Esophagus muscularis mucosa (tissue), 4 donors: ENCODE data around the gene ARSG. TPM values are rescaled to one million over a fixed set of nuclear protein-coding genes. Genes with fewer than 3 reads are reported as not detected.

Source experiments
- DNase-seq: peaks from one replicate; pipeline ENCODE4 v3.0.0-alpha.2; 2017; ENCODE audit errors: extremely low spot score
- H3K27ac ChIP-seq, 4 donors: fragments of 200-600 bp; sonication (generic); replicated peaks in 1 of 4; 1 replicate in 3 of 4; 2 replicates in 1 of 4; pipeline ENCODE4 v1.5.1; 2016 to 2019; ENCODE audit warnings: mild to moderate bottlenecking in 1 of 4
- H3K27me3 ChIP-seq, 4 donors: fragments of 200-600 bp; sonication (generic); one replicate each; pipeline versions ENCODE4 v1.5.1 to v1.6.0; 2016 to 2019
- H3K36me3 ChIP-seq, 4 donors: fragments of 200-600 bp; sonication (generic); one replicate each; pipeline ENCODE4 v1.5.1; 2016 to 2019
- H3K4me1 ChIP-seq, 4 donors: fragments of 200-600 bp; sonication (generic); one replicate each; pipeline ENCODE4 v1.5.1; 2016 to 2019
- H3K4me3 ChIP-seq, 4 donors: fragments of 200-600 bp; sonication (generic); 1 replicate in 2 of 4; 2 replicates in 2 of 4; pipeline ENCODE4 v1.5.1; 2016 to 2019; ENCODE audit warnings: mild to moderate bottlenecking in 4 of 4, moderate library complexity in 1 of 4
- H3K9me3 ChIP-seq, 4 donors: fragments of 200-600 bp; sonication (generic); 1 replicate in 3 of 4; 2 replicates in 1 of 4; pipeline ENCODE4 v1.5.1; 2016 to 2019
- EP300 ChIP-seq: sonication (generic); formaldehyde crosslinking; IDR thresholded peaks from one replicate; pipeline ENCODE4 v1.6.1; 2017; ENCODE audit warnings: antibody characterized with exemption
- POLR2A ChIP-seq: fragments of 450-650 bp; IDR thresholded peaks from one replicate; pipeline ENCODE4 v1.6.1; 2017; ENCODE audit warnings: antibody characterized with exemption, moderate library complexity, mild to moderate bottlenecking, low read depth
- POLR2AphosphoS5 ChIP-seq, 2 donors: sonication (generic); formaldehyde crosslinking; IDR thresholded peaks; one replicate each; pipeline ENCODE4 v1.6.1; 2017; ENCODE audit warnings: antibody characterized with exemption in 2 of 2
- WGBS: methylation state at CpG from one replicate; pipeline ENCODE4 v1.1.5; 2018; 5-methylcytosine and 5-hydroxymethylcytosine counted together
- intact Hi-C: fragments of 100-400 bp; cut with DNase I; formaldehyde crosslinking; loops from one replicate; pipeline ENCODE4 v1.15.1; 2023
- total RNA-seq, 4 donors: library from RNA; depleted of rRNA; stranded (reverse); fragments of >200 nt; gene quantifications; one replicate each; pipeline versions ENCODE4 v1.1.0 to v1.2.1, GENCODE V29; 2016
- TF ChIP-seq, protein P1 (sequence below), 3 experiments: fragments of 200-600 bp in 2 of 3; fragments of 450-650 bp in 1 of 3; sonication (generic) in 2 of 3; IDR thresholded peaks; one replicate each; pipeline ENCODE4 v1.5.1; 2017 to 2019; ENCODE audit warnings: antibody characterized with exemption in 3 of 3, mild to moderate bottlenecking in 2 of 3, moderate library complexity in 1 of 3

ARSG gene
- total RNA-seq, 4 donors from 2014 or later: 1.7 to 4.9 (median 2.8) TPM

DNA sequence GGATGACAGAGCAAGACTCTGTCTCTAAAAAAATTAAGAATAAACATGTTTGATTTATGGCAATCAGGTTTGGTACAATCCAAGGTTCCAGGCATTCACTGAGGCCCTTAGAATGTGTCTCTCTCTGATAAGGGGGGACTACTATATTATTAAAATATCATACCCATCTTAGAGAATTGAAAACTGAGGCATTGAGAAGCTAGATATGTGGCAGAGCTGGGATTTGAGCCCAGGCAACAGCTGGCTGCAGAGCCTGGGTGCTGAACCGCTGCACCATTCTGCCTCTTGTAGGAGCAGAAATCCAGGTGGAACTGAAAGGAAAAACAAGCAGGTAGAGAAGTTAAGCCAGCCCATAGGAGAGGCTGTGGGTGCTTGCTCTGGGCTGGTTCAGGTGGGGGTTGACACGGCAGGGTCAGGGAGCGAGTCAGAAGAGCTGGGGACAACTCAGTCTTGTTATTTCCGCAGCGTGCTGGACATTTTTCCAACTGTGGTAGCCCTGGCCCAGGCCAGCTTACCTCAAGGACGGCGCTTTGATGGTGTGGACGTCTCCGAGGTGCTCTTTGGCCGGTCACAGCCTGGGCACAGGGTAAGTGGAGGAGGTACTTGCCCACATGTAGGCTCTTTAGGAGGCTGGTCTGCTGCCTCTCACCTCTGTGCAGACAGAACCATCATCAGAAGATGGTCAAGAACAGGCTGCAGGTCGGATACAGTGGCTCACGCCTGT is 103.5 kb downstream of the ARSG start:
- no peaks in the 10 kb centered on the region for H3K36me3 ChIP-seq
- H3K4me3 ChIP-seq: no peak overlapping the region
- 97% methylated on average over 7 of the region's 12 CpGs for WGBS
- TF ChIP-seq, protein P1, sequence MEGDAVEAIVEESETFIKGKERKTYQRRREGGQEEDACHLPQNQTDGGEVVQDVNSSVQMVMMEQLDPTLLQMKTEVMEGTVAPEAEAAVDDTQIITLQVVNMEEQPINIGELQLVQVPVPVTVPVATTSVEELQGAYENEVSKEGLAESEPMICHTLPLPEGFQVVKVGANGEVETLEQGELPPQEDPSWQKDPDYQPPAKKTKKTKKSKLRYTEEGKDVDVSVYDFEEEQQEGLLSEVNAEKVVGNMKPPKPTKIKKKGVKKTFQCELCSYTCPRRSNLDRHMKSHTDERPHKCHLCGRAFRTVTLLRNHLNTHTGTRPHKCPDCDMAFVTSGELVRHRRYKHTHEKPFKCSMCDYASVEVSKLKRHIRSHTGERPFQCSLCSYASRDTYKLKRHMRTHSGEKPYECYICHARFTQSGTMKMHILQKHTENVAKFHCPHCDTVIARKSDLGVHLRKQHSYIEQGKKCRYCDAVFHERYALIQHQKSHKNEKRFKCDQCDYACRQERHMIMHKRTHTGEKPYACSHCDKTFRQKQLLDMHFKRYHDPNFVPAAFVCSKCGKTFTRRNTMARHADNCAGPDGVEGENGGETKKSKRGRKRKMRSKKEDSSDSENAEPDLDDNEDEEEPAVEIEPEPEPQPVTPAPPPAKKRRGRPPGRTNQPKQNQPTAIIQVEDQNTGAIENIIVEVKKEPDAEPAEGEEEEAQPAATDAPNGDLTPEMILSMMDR (IDR thresholded peaks at IDR 0.05): no peak
- TF ChIP-seq POLR2AphosphoS5 (IDR thresholded peaks at IDR 0.05) (no peak), EP300 (no peak), POLR2A (no peak)
- intact Hi-C loops: loop anchor here (5.0 kb wide), 1 partner anchor 122 kb away; no protein-coding TSS in a partner anchor
- H3K9me3 ChIP-seq: peaks cover 0 to 10% (median 9%) of the 10 kb centered on the region in 4 donors
- DNase-seq: peak; percentile 47
- H3K27me3 ChIP-seq: no peaks in the 10 kb centered on the region
- H3K27ac ChIP-seq: no peak overlapping the region
- peaks cover 7 to 13% (median 10%) of the 10 kb centered on the region in 4 donors for H3K4me1 ChIP-seq

DNA sequence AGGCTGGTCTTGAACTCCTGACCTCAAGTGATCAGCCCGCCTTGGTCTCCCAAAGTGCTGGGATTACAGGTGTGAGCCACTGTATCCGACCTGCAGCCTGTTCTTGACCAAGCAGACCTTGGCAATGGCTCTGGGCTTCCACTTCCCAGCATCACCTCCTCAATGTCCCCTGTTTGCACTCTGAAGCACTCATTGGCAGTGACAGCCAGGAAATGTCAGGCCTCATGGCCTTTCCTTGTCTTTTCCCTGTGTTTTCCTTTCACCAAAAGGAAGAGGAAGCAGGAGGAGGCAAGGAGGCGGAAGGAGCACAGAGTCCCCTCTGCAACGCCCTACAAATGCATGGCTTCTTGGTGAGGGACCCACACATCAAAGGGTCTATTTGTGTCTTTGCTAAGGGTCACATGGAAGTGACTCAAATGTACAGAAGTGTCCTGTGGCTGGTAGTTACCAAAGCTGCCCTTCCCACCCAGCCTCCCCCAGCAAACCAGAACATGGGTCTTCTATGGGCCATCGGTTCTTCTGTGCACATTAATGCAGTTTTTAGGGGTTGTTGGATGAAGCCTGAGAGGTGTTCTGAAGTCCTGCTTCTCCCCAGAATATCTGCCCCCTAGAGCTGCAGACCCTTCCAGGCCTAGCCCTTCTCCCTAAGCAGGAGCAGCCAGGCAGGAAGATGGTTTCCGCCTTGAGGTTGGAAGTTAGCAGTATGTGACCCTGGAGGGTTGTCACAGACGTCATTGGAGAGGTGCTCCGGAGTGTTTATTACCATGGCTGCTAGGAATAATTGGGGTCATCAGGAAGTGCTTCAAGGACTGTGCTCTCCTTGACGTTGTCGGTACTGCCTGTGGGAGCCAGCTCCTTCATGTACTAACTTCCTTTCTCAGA is 105.2 kb downstream of the ARSG start:
- TF ChIP-seq, protein P1 (IDR thresholded peaks at IDR 0.05): no peak
- TF ChIP-seq EP300 (no peak), POLR2A (no peak), POLR2AphosphoS5 (IDR thresholded peaks at IDR 0.05) (no peak)

DNA sequence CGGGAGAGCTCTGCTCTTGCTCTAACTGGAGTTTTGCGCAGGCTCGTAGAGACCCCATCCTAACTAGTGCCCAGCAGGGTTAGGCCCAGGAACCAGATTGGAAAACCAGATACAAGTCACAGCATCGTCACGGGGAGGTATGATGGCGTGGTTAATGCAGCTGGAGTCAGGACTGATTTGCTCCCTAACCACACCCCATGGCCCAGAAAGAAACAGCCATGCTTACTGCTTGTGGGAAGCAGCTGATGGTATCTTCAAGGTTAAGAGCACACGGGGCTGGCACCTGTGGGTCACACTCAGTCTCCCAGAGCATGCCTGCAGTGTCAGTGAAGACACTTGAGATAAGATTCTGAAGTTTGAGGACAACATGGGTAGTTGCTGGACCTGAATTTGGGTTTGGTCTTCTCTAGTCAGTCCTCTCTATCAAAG is 105.8 kb downstream of the ARSG start:
- H3K4me3 ChIP-seq: no peak overlapping the region
- H3K4me1 ChIP-seq: peaks cover 7 to 12% (median 10%) of the 10 kb centered on the region in 4 donors
- intact Hi-C loops: loop anchor here (5.0 kb wide), 1 partner anchor 125 kb away; no protein-coding TSS in a partner anchor
- DNase-seq: peak; percentile 42
- peaks cover 0 to 10% (median 9%) of the 10 kb centered on the region in 4 donors for H3K9me3 ChIP-seq
- TF ChIP-seq POLR2AphosphoS5 (IDR thresholded peaks at IDR 0.05) (no peak), EP300 (no peak), POLR2A (no peak)
- TF ChIP-seq, protein P1 (IDR thresholded peaks at IDR 0.05): no peak
- no peaks in the 10 kb centered on the region for H3K36me3 ChIP-seq
- 76% methylated on average over 5 of the region's 7 CpGs for WGBS
- no peak overlapping the region for H3K27ac ChIP-seq
- H3K27me3 ChIP-seq: no peaks in the 10 kb centered on the region

More for the DNA sequence above, 105.2 kb downstream of the ARSG start:
- no peaks in the 10 kb centered on the region for H3K27me3 ChIP-seq
- WGBS: 72% methylated on average over 10 of the region's 10 CpGs
- no peaks in the 10 kb centered on the region for H3K36me3 ChIP-seq
- intact Hi-C loops: loop anchor here (5.0 kb wide), 1 partner anchor 124 kb away; no protein-coding TSS in a partner anchor
- H3K4me3 ChIP-seq: no peak overlapping the region
- H3K9me3 ChIP-seq: peaks cover 0 to 10% (median 9%) of the 10 kb centered on the region in 4 donors
- DNase-seq: peak; percentile 74
- no peak overlapping the region for H3K27ac ChIP-seq
- peaks cover 7 to 13% (median 10%) of the 10 kb centered on the region in 4 donors for H3K4me1 ChIP-seq

DNA sequence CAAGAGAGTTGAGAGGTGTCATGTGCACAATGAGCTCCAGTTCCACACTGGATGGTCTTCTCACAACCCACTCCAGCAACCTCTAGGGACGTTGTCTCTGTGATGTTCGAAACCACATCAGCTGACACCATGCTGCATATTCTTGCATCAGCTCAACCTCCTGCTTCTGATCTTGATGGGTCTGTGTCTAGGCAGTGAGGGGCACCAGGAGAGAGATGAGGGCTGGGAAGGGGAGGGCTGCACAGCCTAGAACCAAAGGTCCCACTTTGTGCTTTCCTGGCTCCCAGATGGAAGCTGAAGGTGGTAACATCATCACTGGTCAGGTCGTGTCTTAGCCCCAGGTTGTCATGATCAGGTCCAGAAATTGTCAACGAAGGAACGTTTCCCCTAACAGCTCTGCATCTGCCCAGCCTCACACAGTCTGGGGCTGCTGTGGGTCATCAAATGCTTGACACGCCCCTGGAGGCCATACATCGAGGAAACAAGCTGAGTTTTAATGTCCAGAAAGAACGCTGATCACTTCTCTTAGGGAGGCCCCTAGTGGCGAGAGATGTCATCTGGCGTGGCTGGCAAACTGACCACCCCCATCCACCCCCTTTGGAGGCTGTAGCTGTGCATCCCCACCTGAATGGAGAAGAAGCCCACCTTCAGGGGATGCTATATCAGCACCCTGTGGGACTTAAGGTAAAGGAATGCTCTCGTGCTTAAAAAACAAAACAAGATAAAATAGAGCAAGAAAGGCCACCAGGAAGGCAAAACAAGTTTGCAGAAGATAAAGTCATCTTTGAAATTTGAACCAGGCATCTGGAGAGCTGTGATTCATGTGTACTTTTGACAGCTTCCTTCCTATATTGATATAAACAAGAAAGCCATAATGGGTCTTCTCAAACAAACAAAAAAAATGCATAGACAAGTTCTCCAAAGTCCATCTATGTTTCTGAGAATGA is 107.7 kb downstream of the ARSG start:
- TF ChIP-seq, protein P1 (IDR thresholded peaks at IDR 0.05): peak; percentile 59 to 72 (median 67)
- peak in 1 of 2 donors; percentile 21 for TF ChIP-seq POLR2AphosphoS5 (IDR thresholded peaks at IDR 0.05)
- TF ChIP-seq POLR2A: no peak
- TF ChIP-seq EP300: no peak
- H3K36me3 ChIP-seq: no peaks in the 10 kb centered on the region
- H3K27ac ChIP-seq: no peak overlapping the region
- H3K4me1 ChIP-seq: peaks cover 7 to 10% (median 10%) of the 10 kb centered on the region in 4 donors
- no peaks in the 10 kb centered on the region for H3K27me3 ChIP-seq
- DNase-seq: peak; percentile 90
- WGBS: 26% methylated on average over 8 of the region's 11 CpGs
- no peak overlapping the region for H3K4me3 ChIP-seq
- peaks cover 0 to 10% (median 9%) of the 10 kb centered on the region in 4 donors for H3K9me3 ChIP-seq
- intact Hi-C loops: loop anchor here (5.0 kb wide), 1 partner anchor 127 kb away; no protein-coding TSS in a partner anchor
